HEK293 (cell line): ENCODE measurements around the gene APOL1.
"Not testable (repeated sequence)": the region's sequence is repeated elsewhere in the genome, so short reads cannot be mapped to it uniquely, and the experiment has no call there.

Source experiments
- ZNF274 ChIP-seq, 2 experiments: fragments of 200-500 bp in 1 of 2; fragments of 450-650 bp in 1 of 2; sonication (Bioruptor generic) in 1 of 2; formaldehyde crosslinking in 1 of 2; IDR thresholded peaks; 2 replicates each; pipeline versions ENCODE4 v1.5.1 to v1.6.1; 2014 to 2016; ENCODE audit warnings: borderline replicate concordance in 1 of 2, inconsistent platforms in 1 of 2, low read length in 1 of 2, missing biosample characterization in 1 of 2, missing genetic modification characterization in 1 of 2
- ZNF335 ChIP-seq: fragments of 450-650 bp; formaldehyde crosslinking; conservative IDR thresholded peaks from 2 replicates; pipeline ENCODE4 v1.5.1; 2016; ENCODE audit warnings: missing biosample characterization, missing genetic modification characterization
- ZNF677 ChIP-seq: fragments of 450-650 bp; IDR thresholded peaks from 2 replicates; pipeline ENCODE4 v1.5.0; 2018; ENCODE audit warnings: missing biosample characterization, mild to moderate bottlenecking, missing genetic modification characterization, moderate library complexity
- TF ChIP-seq, protein P1 (sequence below): fragments of 450-650 bp; formaldehyde crosslinking; IDR thresholded peaks from 2 replicates; pipeline ENCODE4 v1.5.1; 2016; ENCODE audit warnings: missing biosample characterization, missing genetic modification characterization, low read depth
- TF ChIP-seq, protein P2 (sequence below): fragments of 450-650 bp; formaldehyde crosslinking; IDR thresholded peaks from 2 replicates; pipeline ENCODE4 v1.5.1; 2016; ENCODE audit warnings: missing biosample characterization, missing genetic modification characterization
- TF ChIP-seq, protein P3 (sequence below): fragments of 450-650 bp; formaldehyde crosslinking; IDR thresholded peaks from 2 replicates; pipeline ENCODE4 v1.5.1; 2017; ENCODE audit warnings: missing biosample characterization, mild to moderate bottlenecking, missing genetic modification characterization, moderate library complexity
- TF ChIP-seq, protein P4 (sequence below): fragments of 450-650 bp; formaldehyde crosslinking; IDR thresholded peaks from 2 replicates; pipeline ENCODE4 v1.5.1; 2016; ENCODE audit warnings: missing biosample characterization, missing genetic modification characterization

DNA sequence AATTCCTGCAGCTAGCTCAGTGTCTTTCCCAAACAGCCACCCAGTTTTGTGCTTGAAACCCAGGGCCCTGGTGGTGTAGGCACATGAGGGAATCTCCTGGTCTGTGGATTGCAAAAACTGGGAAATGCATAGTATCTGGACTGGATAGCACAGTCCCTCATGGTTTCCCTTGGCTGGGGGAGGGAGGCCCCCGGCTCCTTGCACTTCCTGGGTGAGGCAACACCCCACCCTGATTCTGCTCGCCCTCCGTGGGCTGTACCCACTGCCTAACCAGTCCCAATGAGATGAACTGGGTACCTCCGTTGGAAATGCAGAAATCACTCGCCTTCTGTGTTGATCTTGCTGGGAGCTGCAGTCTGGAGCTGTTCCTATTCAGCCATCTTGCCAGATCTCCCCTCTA lies 19.0 kb downstream of the APOL1 start:
- TF ChIP-seq, protein P1, sequence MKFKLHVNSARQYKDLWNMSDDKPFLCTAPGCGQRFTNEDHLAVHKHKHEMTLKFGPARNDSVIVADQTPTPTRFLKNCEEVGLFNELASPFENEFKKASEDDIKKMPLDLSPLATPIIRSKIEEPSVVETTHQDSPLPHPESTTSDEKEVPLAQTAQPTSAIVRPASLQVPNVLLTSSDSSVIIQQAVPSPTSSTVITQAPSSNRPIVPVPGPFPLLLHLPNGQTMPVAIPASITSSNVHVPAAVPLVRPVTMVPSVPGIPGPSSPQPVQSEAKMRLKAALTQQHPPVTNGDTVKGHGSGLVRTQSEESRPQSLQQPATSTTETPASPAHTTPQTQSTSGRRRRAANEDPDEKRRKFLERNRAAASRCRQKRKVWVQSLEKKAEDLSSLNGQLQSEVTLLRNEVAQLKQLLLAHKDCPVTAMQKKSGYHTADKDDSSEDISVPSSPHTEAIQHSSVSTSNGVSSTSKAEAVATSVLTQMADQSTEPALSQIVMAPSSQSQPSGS (tag by site-specific recombination) = not testable (repeated sequence)
- TF ChIP-seq, protein P2, sequence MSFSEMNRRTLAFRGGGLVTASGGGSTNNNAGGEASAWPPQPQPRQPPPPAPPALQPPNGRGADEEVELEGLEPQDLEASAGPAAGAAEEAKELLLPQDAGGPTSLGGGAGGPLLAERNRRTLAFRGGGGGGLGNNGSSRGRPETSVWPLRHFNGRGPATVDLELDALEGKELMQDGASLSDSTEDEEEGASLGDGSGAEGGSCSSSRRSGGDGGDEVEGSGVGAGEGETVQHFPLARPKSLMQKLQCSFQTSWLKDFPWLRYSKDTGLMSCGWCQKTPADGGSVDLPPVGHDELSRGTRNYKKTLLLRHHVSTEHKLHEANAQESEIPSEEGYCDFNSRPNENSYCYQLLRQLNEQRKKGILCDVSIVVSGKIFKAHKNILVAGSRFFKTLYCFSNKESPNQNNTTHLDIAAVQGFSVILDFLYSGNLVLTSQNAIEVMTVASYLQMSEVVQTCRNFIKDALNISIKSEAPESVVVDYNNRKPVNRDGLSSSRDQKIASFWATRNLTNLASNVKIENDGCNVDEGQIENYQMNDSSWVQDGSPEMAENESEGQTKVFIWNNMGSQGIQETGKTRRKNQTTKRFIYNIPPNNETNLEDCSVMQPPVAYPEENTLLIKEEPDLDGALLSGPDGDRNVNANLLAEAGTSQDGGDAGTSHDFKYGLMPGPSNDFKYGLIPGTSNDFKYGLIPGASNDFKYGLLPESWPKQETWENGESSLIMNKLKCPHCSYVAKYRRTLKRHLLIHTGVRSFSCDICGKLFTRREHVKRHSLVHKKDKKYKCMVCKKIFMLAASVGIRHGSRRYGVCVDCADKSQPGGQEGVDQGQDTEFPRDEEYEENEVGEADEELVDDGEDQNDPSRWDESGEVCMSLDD = not testable (repeated sequence)
- TF ChIP-seq, protein P3, sequence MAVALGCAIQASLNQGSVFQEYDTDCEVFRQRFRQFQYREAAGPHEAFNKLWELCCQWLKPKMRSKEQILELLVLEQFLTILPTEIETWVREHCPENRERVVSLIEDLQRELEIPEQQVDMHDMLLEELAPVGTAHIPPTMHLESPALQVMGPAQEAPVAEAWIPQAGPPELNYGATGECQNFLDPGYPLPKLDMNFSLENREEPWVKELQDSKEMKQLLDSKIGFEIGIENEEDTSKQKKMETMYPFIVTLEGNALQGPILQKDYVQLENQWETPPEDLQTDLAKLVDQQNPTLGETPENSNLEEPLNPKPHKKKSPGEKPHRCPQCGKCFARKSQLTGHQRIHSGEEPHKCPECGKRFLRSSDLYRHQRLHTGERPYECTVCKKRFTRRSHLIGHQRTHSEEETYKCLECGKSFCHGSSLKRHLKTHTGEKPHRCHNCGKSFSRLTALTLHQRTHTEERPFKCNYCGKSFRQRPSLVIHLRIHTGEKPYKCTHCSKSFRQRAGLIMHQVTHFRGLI = not testable (repeated sequence)
- TF ChIP-seq, protein P4, sequence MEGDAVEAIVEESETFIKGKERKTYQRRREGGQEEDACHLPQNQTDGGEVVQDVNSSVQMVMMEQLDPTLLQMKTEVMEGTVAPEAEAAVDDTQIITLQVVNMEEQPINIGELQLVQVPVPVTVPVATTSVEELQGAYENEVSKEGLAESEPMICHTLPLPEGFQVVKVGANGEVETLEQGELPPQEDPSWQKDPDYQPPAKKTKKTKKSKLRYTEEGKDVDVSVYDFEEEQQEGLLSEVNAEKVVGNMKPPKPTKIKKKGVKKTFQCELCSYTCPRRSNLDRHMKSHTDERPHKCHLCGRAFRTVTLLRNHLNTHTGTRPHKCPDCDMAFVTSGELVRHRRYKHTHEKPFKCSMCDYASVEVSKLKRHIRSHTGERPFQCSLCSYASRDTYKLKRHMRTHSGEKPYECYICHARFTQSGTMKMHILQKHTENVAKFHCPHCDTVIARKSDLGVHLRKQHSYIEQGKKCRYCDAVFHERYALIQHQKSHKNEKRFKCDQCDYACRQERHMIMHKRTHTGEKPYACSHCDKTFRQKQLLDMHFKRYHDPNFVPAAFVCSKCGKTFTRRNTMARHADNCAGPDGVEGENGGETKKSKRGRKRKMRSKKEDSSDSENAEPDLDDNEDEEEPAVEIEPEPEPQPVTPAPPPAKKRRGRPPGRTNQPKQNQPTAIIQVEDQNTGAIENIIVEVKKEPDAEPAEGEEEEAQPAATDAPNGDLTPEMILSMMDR (tag by site-specific recombination) = not testable (repeated sequence)
- TF ChIP-seq ZNF677 (tag by site-specific recombination); ZNF335 (tag by site-specific recombination); ZNF274 (IDR thresholded peaks at IDR 0.05; ENCODE audit: low read length); ZNF274 (tag by site-specific recombination; IDR thresholded peaks at IDR 0.05; ENCODE audit: borderline replicate concordance): not testable (repeated sequence)
